GM12878 (cell line): ENCODE measurements around the gene DPY19L3. TPM values are rescaled to one million over a fixed set of nuclear protein-coding genes. Genes with fewer than 3 reads are reported as not detected.
A peak's percentile ranks its signal among the peaks of the same experiment; 100 is the strongest.

ENCODE experiments used
- ATAC-seq: fragments of 200-7000 bp; cut with Tn5 transposase; 3 replicates; pipeline ENCODE4 v1.9.1; 2020; ENCODE audit warnings: mild to moderate bottlenecking, moderate library complexity
- BruUV-seq: library from RNA; stranded (reverse); fragments of 400-500 nt; replicated peaks from 2 replicates; lab custom pipeline; 2021; lab: Mats Ljungman, UMichigan
- CTCF ChIA-PET: fragments of 300-600 bp; sonication (Branson Sonifier 250); formaldehyde crosslinking; extraction: SDS; loops from one replicate; lab custom pipeline; 2021; ENCODE audit warnings: inconsistent platforms; lab: Yijun Ruan, JAX
- POLR2A ChIA-PET: fragments of 350-600 bp; formaldehyde crosslinking; extraction: SDS; loops from one replicate; lab custom pipeline; 2021; ENCODE audit warnings: inconsistent platforms; lab: Charles Lee
- RAD21 ChIA-PET: fragments of 300-600 bp; sonication (Branson Sonifier 250); formaldehyde crosslinking; loops from one replicate; lab custom pipeline; 2023; ENCODE audit warnings: antibody characterized with exemption; ENCODE audit not compliant: unreplicated experiment; lab: Charles Lee
- SMC1A ChIA-PET: fragments of 300-600 bp; sonication (Branson Sonifier 250); formaldehyde crosslinking; loops from one replicate; lab custom pipeline; 2023; ENCODE audit not compliant: unreplicated experiment, uncharacterized antibody; lab: Charles Lee
- DNase-seq: peaks from one replicate; pipeline ENCODE4 v3.0.0-alpha.2; 2011; ENCODE audit warnings: low read depth, low spot score
- FAIRE-seq: peaks from 3 replicates; lab custom pipeline; 2011; peaks lifted over from hg19 to GRCh38; lab: Jason Lieb, UNC
- H2AFZ ChIP-seq: 2 replicates; pipeline ENCODE4 v1.6.0; 2011; ENCODE audit warnings: low read depth, low read length, control low read depth; ENCODE audit not compliant: control insufficient read depth
- H3K27ac ChIP-seq: 2 replicates; pipeline ENCODE4 v1.5.1; 2011; ENCODE audit warnings: control low read depth; ENCODE audit not compliant: control insufficient read depth, insufficient read depth
- H3K27me3 ChIP-seq, 2 experiments: replicated peaks in 1 of 2; 2 replicates each; pipeline versions ENCODE4 v1.6.0 to v1.6.1; 2011; ENCODE audit warnings: low read length in 1 of 2; ENCODE audit not compliant: control insufficient read depth in 2 of 2, insufficient read depth in 2 of 2
- H3K36me3 ChIP-seq, 2 experiments: 2 replicates each; pipeline ENCODE4 v1.5.1; 2011; ENCODE audit warnings: low read length in 1 of 2; ENCODE audit not compliant: control insufficient read depth in 2 of 2, insufficient read depth in 2 of 2
- H3K4me1 ChIP-seq: 2 replicates; pipeline ENCODE4 v1.6.1; 2011; ENCODE audit warnings: mild to moderate bottlenecking, low read length, moderate library complexity, mixed read lengths; ENCODE audit not compliant: control insufficient read depth, insufficient read depth
- H3K4me2 ChIP-seq: 2 replicates; pipeline ENCODE4 v1.6.0; 2011; ENCODE audit warnings: control low read depth; ENCODE audit not compliant: control insufficient read depth, insufficient read depth
- H3K4me3 ChIP-seq: fragments of 200-600 bp; sonication (generic); 2 replicates; pipeline ENCODE4 v1.5.1; 2016
- H3K79me2 ChIP-seq: 2 replicates; pipeline ENCODE4 v1.6.0; 2011; ENCODE audit warnings: low read length; ENCODE audit not compliant: control insufficient read depth, insufficient read depth
- H3K9ac ChIP-seq: 2 replicates; pipeline ENCODE4 v1.8.0; 2011; ENCODE audit warnings: low read length, control low read depth, mixed read lengths; ENCODE audit not compliant: control insufficient read depth, insufficient read depth
- H3K9me3 ChIP-seq: replicated peaks from 3 replicates; pipeline ENCODE4 v1.5.1; 2011; ENCODE audit warnings: mild to moderate bottlenecking, low read length; ENCODE audit not compliant: control insufficient read depth, insufficient read depth
- H4K20me1 ChIP-seq: 2 replicates; pipeline ENCODE4 v1.6.0; 2011; ENCODE audit not compliant: control insufficient read depth, insufficient read depth
- BCL3 ChIP-seq: IDR thresholded peaks from 2 replicates; pipeline ENCODE4 v1.6.1; 2011; ENCODE audit warnings: borderline replicate concordance, low read depth, mild to moderate bottlenecking, moderate library complexity, low read length; ENCODE audit not compliant: insufficient read depth, poor library complexity, severe bottlenecking
- BMI1 ChIP-seq: fragments of 450-650 bp; IDR thresholded peaks from 2 replicates; pipeline ENCODE4 v1.6.1; 2016; ENCODE audit warnings: mild to moderate bottlenecking, moderate library complexity, borderline replicate concordance
- CHD2 ChIP-seq: IDR thresholded peaks from 2 replicates; pipeline ENCODE4 v1.6.1; 2011; ENCODE audit warnings: low read depth, low read length, improper control_type of control experiment, borderline replicate concordance
- CREB1 ChIP-seq: IDR thresholded peaks from 2 replicates; pipeline ENCODE4 v1.6.1; 2012; ENCODE audit warnings: low read depth, mild to moderate bottlenecking, inconsistent platforms
- ELK1 ChIP-seq: IDR thresholded peaks from 2 replicates; pipeline ENCODE4 v1.6.1; 2012; ENCODE audit warnings: low read depth, low read length, improper control_type of control experiment
- MAX ChIP-seq: IDR thresholded peaks from 2 replicates; pipeline ENCODE4 v1.6.1; 2012; ENCODE audit warnings: low read depth, low read length, improper control_type of control experiment
- MYC ChIP-seq: IDR thresholded peaks from 2 replicates; pipeline ENCODE4 v1.6.1; 2011; ENCODE audit warnings: mild to moderate bottlenecking, low read length, moderate library complexity, inconsistent platforms; ENCODE audit not compliant: insufficient read depth, insufficient replicate concordance, insufficient read length, severe bottlenecking
- NFYB ChIP-seq: IDR thresholded peaks from 2 replicates; pipeline ENCODE4 v1.6.1; 2011; ENCODE audit warnings: low read depth, mild to moderate bottlenecking, low read length, improper control_type of control experiment, moderate library complexity; ENCODE audit not compliant: insufficient read depth
- NR2C2 ChIP-seq: IDR thresholded peaks from 2 replicates; pipeline ENCODE4 v1.6.1; 2011; ENCODE audit warnings: borderline replicate concordance, low read depth; ENCODE audit not compliant: control insufficient read depth, insufficient read length
- RB1 ChIP-seq: fragments of 450-650 bp; formaldehyde crosslinking; IDR thresholded peaks from 2 replicates; pipeline ENCODE4 v1.6.1; 2017; ENCODE audit warnings: mild to moderate bottlenecking, borderline replicate concordance
- RUNX3 ChIP-seq: IDR thresholded peaks from 2 replicates; pipeline ENCODE4 v1.6.1; 2012; ENCODE audit warnings: low read length, inconsistent platforms
- SPI1 ChIP-seq: IDR thresholded peaks from 2 replicates; pipeline ENCODE4 v1.6.1; 2011; ENCODE audit warnings: low read depth, mild to moderate bottlenecking, low read length, moderate library complexity, borderline replicate concordance; ENCODE audit not compliant: insufficient read depth
- WGBS: methylation state at CpG from one replicate; pipeline ENCODE4 v1.1.6; 2016; ENCODE audit warnings: low lambda C conversion rate; ENCODE audit not compliant: insufficient replicate concordance, insufficient coverage; ENCODE audit errors: missing lambda C conversion rate; 5-methylcytosine and 5-hydroxymethylcytosine counted together
- in situ Hi-C: fragments of 300-500 bp; cut with MboI; formaldehyde crosslinking; loops from 9 replicates; pipeline ENCODE4 v1.14.3; 2018; ENCODE audit warnings: mixed read lengths
- intact Hi-C: fragments of 100-400 bp; cut with micrococcal nuclease; formaldehyde crosslinking; loops from one replicate; pipeline ENCODE4 v1.14.2; 2022; ENCODE audit not compliant: unreplicated experiment
- polyA plus RNA-seq, 11 experiments: library from polyadenylated mRNA; depleted of rRNA in 4 of 11; unstranded in 6 of 11; stranded (reverse) in 5 of 11; fragments of >200 nt; fragmentation: Nextera tagmentation in 4 of 11; fragmentation: Illumina TruSeq in 1 of 11; extraction: Ambion mirVana in 4 of 11; extraction: Trizol in 1 of 11; gene quantifications; 1 replicate in 1 of 11; 2 replicates in 10 of 11; pipeline versions ENCODE4 v1.2.1 to v1.2.3, GENCODE V29; 2011 to 2016; ENCODE audit warnings: inconsistent platforms in 2 of 11, missing spikeins in 2 of 11, low read depth in 1 of 11
- total RNA-seq, 4 experiments: library from RNA; depleted of rRNA in 3 of 4; stranded (reverse); fragments of >200 nt in 3 of 4; fragmentation: Illumina TruSeq in 1 of 4; extraction: Trizol in 1 of 4; gene quantifications; 2 replicates each; pipeline versions ENCODE4 v1.2.1 to v1.2.3, GENCODE V29; 2013 to 2021

Gene DPY19L3
- total and polyA plus RNA-seq, 10 of the 15 experiments (the other 5 are each of a cell fraction or from before 2014, with no cell fraction given) = 2.5 to 30.2 (median 13.7) TPM

- 0 out of 2 replicates have a peak overlapping the region, but pooled peaks have one; percentile 3 for H3K27ac ChIP-seq
- no peak overlapping the region for H3K4me2 ChIP-seq
- FAIRE-seq = no peak
- no peaks in the 10 kb centered on the region for H3K27me3 ChIP-seq
- H3K79me2 ChIP-seq = no peaks in the 10 kb centered on the region
- no peak overlapping the region for H3K9ac ChIP-seq
- H3K36me3 ChIP-seq = no peaks in the 10 kb centered on the region; a peak in 2 of 4 replicates
- ChIA-PET SMC1A (no interaction called here), RAD21 (no interaction called here)
- 54% methylated on average over 6 of the region's 7 CpGs for WGBS
- BruUV-seq = TSS peak; percentile 19
- in situ Hi-C loops = no loop called here
- no peak overlapping the region for H3K4me3 ChIP-seq
- H4K20me1 ChIP-seq = no peaks in the 10 kb centered on the region
- intact Hi-C loops = no loop called here
- no peaks in the 10 kb centered on the region for H3K9me3 ChIP-seq
- ATAC-seq = no peak
- no peak for DNase-seq
- H2AFZ ChIP-seq = peak overlapping the region; percentile 39; the same call in 1 of the 2 replicates
- peaks cover 4% of the 10 kb centered on the region; the same call in 1 of the 2 replicates for H3K4me1 ChIP-seq
- no peak for TF ChIP-seq RUNX3
- TF ChIP-seq BCL3 = no peak
- no peak for TF ChIP-seq CREB1
- TF ChIP-seq RB1 = no peak
- no peak for TF ChIP-seq ELK1
- no peak for TF ChIP-seq MAX
- no peak for TF ChIP-seq BMI1
- no peak for TF ChIP-seq NFYB
- no peak for TF ChIP-seq SPI1
- no peak for TF ChIP-seq MYC
- no peak for TF ChIP-seq CHD2
- TF ChIP-seq NR2C2 = no peak
- TF ChIP-seq, all 136 proteins: peak for 0
- CTCF ChIA-PET = no interaction called here
- POLR2A ChIA-PET = no interaction called here
Measured at GRCh38 chr19:32421589-32422361, 16.2 kb downstream of the DPY19L3 start.
